ENCODE measurements around the gene HCN3. TPM values are rescaled to one million over a fixed set of nuclear protein-coding genes. Genes with fewer than 3 reads are reported as not detected.

The HCN3 gene
- total and polyA plus RNA-seq, 2 of the 13 experiments (the other 11 are each of a cell fraction or from before 2014, with no cell fraction given): 2.4 to 10.2 TPM

GRCh38 chr1:155255243-155256007 is 21.8 kb upstream of the HCN3 start, which contains the start of gene ENTREP3 (continued):
- TF ChIP-seq ZBTB21 (CRISPR knock-in tag; IDR thresholded peaks at IDR 0.05): no peak
- peak; percentile 53; the same call in 1 of the 2 replicates for TF ChIP-seq ZNF782 (CRISPR knock-in tag; IDR thresholded peaks at IDR 0.05; ENCODE audit: borderline replicate concordance)
- TF ChIP-seq CCDC6 (CRISPR knock-in tag; IDR thresholded peaks at IDR 0.05): no peak
- peak; percentile 33; the same call in 1 of the 2 replicates for TF ChIP-seq MXD3 (CRISPR knock-in tag; IDR thresholded peaks at IDR 0.05)
- TF ChIP-seq IKZF5 (CRISPR knock-in tag; IDR thresholded peaks at IDR 0.05): peak; percentile 81; the same call in 1 of the 2 replicates
- no peak for TF ChIP-seq KDM5A (IDR thresholded peaks at IDR 0.05; ENCODE audit: borderline replicate concordance, low read length)
- no peak for TF ChIP-seq PHF21A (CRISPR knock-in tag; IDR thresholded peaks at IDR 0.05)
- TF ChIP-seq ATF5 (CRISPR knock-in tag; IDR thresholded peaks at IDR 0.05; ENCODE audit: low read depth): no peak
- TF ChIP-seq ZNF780A (CRISPR knock-in tag; IDR thresholded peaks at IDR 0.05): no peak
- no peak for TF ChIP-seq ZNF629 (CRISPR knock-in tag; conservative IDR thresholded peaks at IDR 0.05)
- TF ChIP-seq SOX13 (IDR thresholded peaks at IDR 0.05): no peak
- no peak; a peak in 1 of 4 replicates for TF ChIP-seq SOX13 (CRISPR knock-in tag; conservative IDR thresholded peaks at IDR 0.05 in 1 of 2, IDR thresholded peaks at IDR 0.05 in 1 of 2)
- no peak; the same call in 1 of the 2 replicates for TF ChIP-seq ZNF556 (CRISPR knock-in tag; IDR thresholded peaks at IDR 0.05; ENCODE audit: borderline replicate concordance)
- TF ChIP-seq RAD21 (CRISPR knock-in tag; IDR thresholded peaks at IDR 0.05): peak; percentile 34; the same call in 1 of the 2 replicates
- TF ChIP-seq ZNF317 (CRISPR knock-in tag; IDR thresholded peaks at IDR 0.05): no peak
- peak; percentile 36; the same call in 1 of the 2 replicates for TF ChIP-seq ZNF142 (CRISPR knock-in tag; IDR thresholded peaks at IDR 0.05)
- peak; percentile 67; the same call in 1 of the 2 replicates for TF ChIP-seq ZGPAT (CRISPR knock-in tag; IDR thresholded peaks at IDR 0.05)
- TF ChIP-seq TBX2 (CRISPR knock-in tag; IDR thresholded peaks at IDR 0.05; ENCODE audit: borderline replicate concordance): no peak
